ENCODE data around the gene PRR18. TPM values are rescaled to one million over a fixed set of nuclear protein-coding genes. Genes with fewer than 3 reads are reported as not detected.

Gene PRR18
- total RNA-seq, 1 experiment from 2014 or later, result 0.23 TPM

GRCh38 chr6:166258854-166259276 lies 49.3 kb downstream of the PRR18 start:
- no peaks in the 10 kb centered on the region for H3K4me1 ChIP-seq (ENCODE audit: control insufficient read depth, insufficient read depth, low read length)
- DNase-seq (ENCODE audit: low read depth, low spot score), result no peak
- intact Hi-C loops (cut with micrococcal nuclease; ENCODE audit: unreplicated experiment), result no loop called here
- TF ChIP-seq REST (IDR thresholded peaks at IDR 0.05; ENCODE audit: insufficient read depth in 1 of 2, low read depth in 2 of 2, low read length in 1 of 2) (no peak), POLR2AphosphoS5 (IDR thresholded peaks at IDR 0.05; ENCODE audit: low read depth, low read length) (no peak), TCF7L2 (IDR thresholded peaks at IDR 0.05; ENCODE audit: low read depth, low read length) (no peak), SIN3A (IDR thresholded peaks at IDR 0.05; ENCODE audit: borderline replicate concordance, insufficient read depth, low read depth, low read length) (no peak)
- TF ChIP-seq, protein P1, sequence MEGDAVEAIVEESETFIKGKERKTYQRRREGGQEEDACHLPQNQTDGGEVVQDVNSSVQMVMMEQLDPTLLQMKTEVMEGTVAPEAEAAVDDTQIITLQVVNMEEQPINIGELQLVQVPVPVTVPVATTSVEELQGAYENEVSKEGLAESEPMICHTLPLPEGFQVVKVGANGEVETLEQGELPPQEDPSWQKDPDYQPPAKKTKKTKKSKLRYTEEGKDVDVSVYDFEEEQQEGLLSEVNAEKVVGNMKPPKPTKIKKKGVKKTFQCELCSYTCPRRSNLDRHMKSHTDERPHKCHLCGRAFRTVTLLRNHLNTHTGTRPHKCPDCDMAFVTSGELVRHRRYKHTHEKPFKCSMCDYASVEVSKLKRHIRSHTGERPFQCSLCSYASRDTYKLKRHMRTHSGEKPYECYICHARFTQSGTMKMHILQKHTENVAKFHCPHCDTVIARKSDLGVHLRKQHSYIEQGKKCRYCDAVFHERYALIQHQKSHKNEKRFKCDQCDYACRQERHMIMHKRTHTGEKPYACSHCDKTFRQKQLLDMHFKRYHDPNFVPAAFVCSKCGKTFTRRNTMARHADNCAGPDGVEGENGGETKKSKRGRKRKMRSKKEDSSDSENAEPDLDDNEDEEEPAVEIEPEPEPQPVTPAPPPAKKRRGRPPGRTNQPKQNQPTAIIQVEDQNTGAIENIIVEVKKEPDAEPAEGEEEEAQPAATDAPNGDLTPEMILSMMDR (IDR thresholded peaks at IDR 0.05), result no peak
- H3K9me3 ChIP-seq (ENCODE audit: control insufficient read depth, insufficient read depth, low read depth, low read length), result no peaks in the 10 kb centered on the region
- BruUV-seq (replicated peaks), result no TSS peak
- ChIA-PET POLR2A (no interaction called here), CTCF (no interaction called here)
- H3K36me3 ChIP-seq (ENCODE audit: control insufficient read depth, insufficient read depth, low read length), result no peaks in the 10 kb centered on the region
- H3K27me3 ChIP-seq (ENCODE audit: control insufficient read depth, insufficient read depth, low read length), result peaks cover 9% of the 10 kb centered on the region
- in situ Hi-C loops (cut with HindIII; ENCODE audit: low pct_unique_long_range_greater_than_20kb, low sequenced_read_pairs), result no loop called here
- no peak overlapping the region for H3K27ac ChIP-seq (ENCODE audit: low read length)
- ATAC-seq, result no peak
- no peak overlapping the region for H3K4me3 ChIP-seq (ENCODE audit: low read depth in 2 of 2, low read length in 2 of 2)

- no peak overlapping the region for H3K27ac ChIP-seq (ENCODE audit: low read length)
- CTCF ChIA-PET, result no interaction called here
- DNase-seq (ENCODE audit: low read depth, low spot score) (no peak), ATAC-seq (no peak)
- intact Hi-C loops (cut with micrococcal nuclease; ENCODE audit: unreplicated experiment) (no loop called here), in situ Hi-C loops (cut with HindIII; ENCODE audit: low pct_unique_long_range_greater_than_20kb, low sequenced_read_pairs) (no loop called here)
- no peak for TF ChIP-seq TCF7L2 (IDR thresholded peaks at IDR 0.05; ENCODE audit: low read depth, low read length)
- TF ChIP-seq, protein P1 (IDR thresholded peaks at IDR 0.05), result no peak
- no peak for TF ChIP-seq POLR2AphosphoS5 (IDR thresholded peaks at IDR 0.05; ENCODE audit: low read depth, low read length)
- no peak for TF ChIP-seq SIN3A (IDR thresholded peaks at IDR 0.05; ENCODE audit: borderline replicate concordance, insufficient read depth, low read depth, low read length)
- no peak for TF ChIP-seq REST (IDR thresholded peaks at IDR 0.05; ENCODE audit: insufficient read depth in 1 of 2, low read depth in 2 of 2, low read length in 1 of 2)
- H3K9me3 ChIP-seq (ENCODE audit: control insufficient read depth, insufficient read depth, low read depth, low read length), result no peaks in the 10 kb centered on the region
- no peaks in the 10 kb centered on the region for H3K4me1 ChIP-seq (ENCODE audit: control insufficient read depth, insufficient read depth, low read length)
- H3K36me3 ChIP-seq (ENCODE audit: control insufficient read depth, insufficient read depth, low read length), result no peaks in the 10 kb centered on the region
- BruUV-seq (replicated peaks), result no TSS peak
- H3K4me3 ChIP-seq (ENCODE audit: low read depth in 2 of 2, low read length in 2 of 2), result no peak overlapping the region
- peaks cover 9% of the 10 kb centered on the region for H3K27me3 ChIP-seq (ENCODE audit: control insufficient read depth, insufficient read depth, low read length)
- POLR2A ChIA-PET, result no interaction called here
Observed at GRCh38 chr6:166257911-166258318, 50.3 kb downstream of the PRR18 start.

Other genes with a start within 250 kb of the PRR18 start
- gene TBXT, start 140.5 kb downstream of the PRR18 start, total RNA-seq (2021; ENCODE audit: unreplicated experiment), result not detected
- 54.1 TPM for gene SFT2D1, start 34.2 kb upstream of the PRR18 start, total RNA-seq (2021; ENCODE audit: unreplicated experiment)
- gene MPC1, start 74.5 kb upstream of the PRR18 start, total RNA-seq (2021; ENCODE audit: unreplicated experiment), result 7.0 TPM